ENCODE data around the gene SMIM5. TPM values are rescaled to one million over a fixed set of nuclear protein-coding genes. Genes with fewer than 3 reads are reported as not detected.

The SMIM5 gene
- total and polyA plus RNA-seq, 9 of the 15 experiments (the other 6 are each of a cell fraction or from before 2014, with no cell fraction given), result 0.08 TPM; not detected in 8

- CTCF ChIA-PET (ENCODE audit: low intra/inter-chr PET ratio), result interaction anchor here (0.6 kb wide), 1 partner anchor 163 kb away, joined by 3 read pairs; no protein-coding TSS in a partner anchor
- Histone ChIP-seq H4K20me1 (replicated peaks; ENCODE audit: control insufficient read depth, insufficient read depth, low read length) (no peaks in the 10 kb centered on the region), H3K4me2 (ENCODE audit: insufficient read depth, low read length) (peak overlapping the region; percentile 79; the same call in 1 of the 2 replicates), H3K9me1 (ENCODE audit: control insufficient read depth, insufficient read depth, low read length) (no peaks in the 10 kb centered on the region), H3K27ac (ENCODE audit: extremely low read depth, low read depth, low read length) (no peak overlapping the region; the same call in 2 of the 3 replicates), H3K79me2 (ENCODE audit: control insufficient read depth, insufficient read depth, low read length) (no peaks in the 10 kb centered on the region), H3K4me1 (replicated peaks in 1 of 2; ENCODE audit: control insufficient read depth in 2 of 2, insufficient read depth in 2 of 2, low read length in 2 of 2) (peaks cover 6 to 40% of the 10 kb centered on the region in 2 experiments; a peak in 3 of 5 replicates), H3K4me3 (peak overlapping the region; percentile 53; the same call in 1 of the 2 replicates), H3K9ac (ENCODE audit: insufficient read depth in 1 of 2, low read depth in 2 of 2, low read length in 2 of 2) (peak overlapping the region in 1 of 2 experiments; percentile 94; a peak in 2 of 4 replicates), H3K9me3 (replicated peaks; ENCODE audit: control insufficient read depth, insufficient read depth, low read depth, low read length) (no peaks in the 10 kb centered on the region), H2AFZ (ENCODE audit: low read depth, low read length) (peak overlapping the region; percentile 96), H3K36me3 (ENCODE audit: control insufficient read depth, insufficient read depth, low read length) (no peaks in the 10 kb centered on the region), H3K27me3 (ENCODE audit: control insufficient read depth in 2 of 2, insufficient read depth in 2 of 2, low read length in 2 of 2) (peaks cover 0 to 5% of the 10 kb centered on the region in 2 experiments; a peak in 2 of 5 replicates)
- no TSS peak for BruUV-seq (replicated peaks)
- TF ChIP-seq FOXK1 (CRISPR knock-in tag; IDR thresholded peaks at IDR 0.05; ENCODE audit: borderline replicate concordance) (no peak), TFAP4 (CRISPR knock-in tag; IDR thresholded peaks at IDR 0.05; ENCODE audit: borderline replicate concordance) (0 out of 2 replicates have a peak, but pooled peaks have one; percentile 12), SMARCB1 (IDR thresholded peaks at IDR 0.05; ENCODE audit: insufficient read length, low read depth) (no peak), ZBTB9 (CRISPR knock-in tag; IDR thresholded peaks at IDR 0.05) (no peak), AFF4 (CRISPR knock-in tag; IDR thresholded peaks at IDR 0.05) (0 out of 2 replicates have a peak, but pooled peaks have one; percentile 43)
- WGBS (ENCODE audit: insufficient coverage, low coverage, missing lambda C conversion rate), result 83% methylated on average over 15 of the region's 29 CpGs
- FAIRE-seq (no peak), ATAC-seq (no peak), DNase-seq (ENCODE audit: extremely low read depth in 1 of 4, low spot score in 3 of 4) (no peak)
- in situ Hi-C loops (cut with MboI) (no loop called here), intact Hi-C loops (cut with micrococcal nuclease) (loop anchor here (5.0 to 10.0 kb wide), 2 partner anchors 73 to 165 kb away; partner anchors contain the start of genes CASKIN2 and TSEN54)
- POLR2A ChIA-PET, result interaction anchor here (0.7 to 1.1 kb wide), 4 partner anchors 12 to 164 kb away, joined by 3 to 6 read pairs (median 3); no protein-coding TSS in a partner anchor
Measured at GRCh38 chr17:75589919-75590303, 43.3 kb upstream of the SMIM5 start.
